ENCODE measurements around the gene KCNH8. TPM values are rescaled to one million over a fixed set of nuclear protein-coding genes. Genes with fewer than 3 reads are reported as not detected.

Gene KCNH8
- total RNA-seq, 2 donors from 2014 or later: 0.46 to 3.4 TPM

DNA sequence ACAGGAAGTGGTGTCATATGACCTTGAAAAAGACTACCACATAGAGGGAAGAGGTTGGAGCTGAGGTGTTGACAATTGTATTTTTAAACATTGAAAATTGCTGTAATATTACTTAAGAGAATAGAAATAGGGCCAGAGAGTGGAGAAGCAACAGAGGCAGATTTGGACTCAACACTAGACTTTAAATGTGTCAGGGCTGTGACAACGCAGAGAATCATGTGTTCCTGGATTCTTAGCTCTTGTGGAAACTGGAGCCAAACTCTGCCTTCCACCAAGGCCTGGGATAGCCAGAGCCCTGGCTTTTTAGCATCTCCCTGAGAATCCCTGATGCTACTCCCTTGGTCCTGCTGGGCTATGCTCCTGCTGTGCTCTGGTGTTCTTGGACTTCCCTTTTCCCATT lies 277.5 kb downstream of the KCNH8 start:
- no peaks in the 10 kb centered on the region for H3K9me3 ChIP-seq
- intact Hi-C loops (cut with DNase I): no loop called here
- no peaks in the 10 kb centered on the region for H3K4me1 ChIP-seq (replicated peaks)
- no peaks in the 10 kb centered on the region for H3K36me3 ChIP-seq
- H3K27me3 ChIP-seq (replicated peaks; ENCODE audit: insufficient read depth): no peaks in the 10 kb centered on the region
- TF ChIP-seq POLR2A (IDR thresholded peaks at IDR 0.05): no peak
- no peak for TF ChIP-seq CTCF (IDR thresholded peaks at IDR 0.05)
- no peak for TF ChIP-seq POLR2AphosphoS5 (IDR thresholded peaks at IDR 0.05)
- H3K4me3 ChIP-seq: no peak overlapping the region
- no peak for DNase-seq (ENCODE audit: low spot score)
- H3K27ac ChIP-seq: no peak overlapping the region
- WGBS: 92% methylated on average over 1 of the region's 1 CpG

- intact Hi-C loops (cut with DNase I): no loop called here
- no peak for TF ChIP-seq CTCF (IDR thresholded peaks at IDR 0.05)
- TF ChIP-seq POLR2AphosphoS5 (IDR thresholded peaks at IDR 0.05): no peak
- no peak for TF ChIP-seq POLR2A (IDR thresholded peaks at IDR 0.05)
- no peak overlapping the region for H3K27ac ChIP-seq
- 65% methylated on average over 1 of the region's 1 CpG for WGBS
- DNase-seq (ENCODE audit: low spot score): no peak
- H3K4me1 ChIP-seq (replicated peaks): no peaks in the 10 kb centered on the region
- no peaks in the 10 kb centered on the region for H3K27me3 ChIP-seq (replicated peaks; ENCODE audit: insufficient read depth)
- no peaks in the 10 kb centered on the region for H3K9me3 ChIP-seq
- no peaks in the 10 kb centered on the region for H3K36me3 ChIP-seq
- H3K4me3 ChIP-seq: no peak overlapping the region
Measured at GRCh38 chr3:19427422-19428149, 279.3 kb downstream of the KCNH8 start.

- Histone ChIP-seq H3K4me3 (no peak overlapping the region), H3K4me1 (replicated peaks) (no peaks in the 10 kb centered on the region), H3K36me3 (no peaks in the 10 kb centered on the region), H3K9me3 (no peaks in the 10 kb centered on the region), H3K27ac (no peak overlapping the region), H3K27me3 (replicated peaks; ENCODE audit: insufficient read depth) (no peaks in the 10 kb centered on the region)
- 89% methylated on average over 7 of the region's 7 CpGs for WGBS
- TF ChIP-seq POLR2A (IDR thresholded peaks at IDR 0.05) (no peak), POLR2AphosphoS5 (IDR thresholded peaks at IDR 0.05) (no peak), CTCF (IDR thresholded peaks at IDR 0.05) (no peak)
- no peak for DNase-seq (ENCODE audit: low spot score)
- intact Hi-C loops (cut with DNase I): no loop called here
Measured at GRCh38 chr3:19428729-19429128, 280.4 kb downstream of the KCNH8 start.

DNA sequence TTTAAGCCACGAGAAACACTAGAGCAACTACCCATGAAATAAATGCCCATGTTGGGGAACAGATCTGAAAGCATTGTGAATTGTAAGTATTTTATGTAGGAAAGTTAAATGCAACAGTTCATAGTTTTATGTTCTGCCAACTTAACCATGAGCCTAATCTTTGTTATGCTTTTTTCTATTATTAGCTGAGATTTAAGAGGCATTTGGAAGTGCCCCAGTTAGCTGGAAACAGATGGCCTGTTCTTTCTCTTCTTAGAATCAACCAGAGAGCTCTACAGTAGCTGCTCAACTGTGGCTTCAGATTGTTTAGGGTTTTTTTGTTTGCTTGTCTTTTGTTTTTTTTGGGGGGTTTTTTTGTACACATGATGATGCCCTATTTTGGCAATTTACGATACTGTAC lies 284.4 kb downstream of the KCNH8 start:
- intact Hi-C loops (cut with DNase I): no loop called here
- Histone ChIP-seq H3K4me1 (replicated peaks) (no peaks in the 10 kb centered on the region), H3K9me3 (no peaks in the 10 kb centered on the region), H3K36me3 (no peaks in the 10 kb centered on the region), H3K27ac (no peak overlapping the region), H3K27me3 (replicated peaks; ENCODE audit: insufficient read depth) (no peaks in the 10 kb centered on the region), H3K4me3 (no peak overlapping the region)
- TF ChIP-seq CTCF (IDR thresholded peaks at IDR 0.05) (no peak), POLR2AphosphoS5 (IDR thresholded peaks at IDR 0.05) (no peak), POLR2A (IDR thresholded peaks at IDR 0.05) (no peak)
- no peak for DNase-seq (ENCODE audit: low spot score)
- 54% methylated on average over 2 of the region's 2 CpGs for WGBS

GRCh38 chr3:19436746-19437145 lies 288.4 kb downstream of the KCNH8 start:
- Histone ChIP-seq H3K27me3 (replicated peaks; ENCODE audit: insufficient read depth) (no peaks in the 10 kb centered on the region), H3K4me1 (replicated peaks) (no peaks in the 10 kb centered on the region), H3K27ac (no peak overlapping the region), H3K4me3 (no peak overlapping the region), H3K9me3 (no peaks in the 10 kb centered on the region), H3K36me3 (no peaks in the 10 kb centered on the region)
- TF ChIP-seq POLR2AphosphoS5 (IDR thresholded peaks at IDR 0.05) (no peak), CTCF (IDR thresholded peaks at IDR 0.05) (no peak), POLR2A (IDR thresholded peaks at IDR 0.05) (no peak)
- DNase-seq (ENCODE audit: low spot score): no peak
- WGBS: 87% methylated on average over 1 of the region's 1 CpG
- intact Hi-C loops (cut with DNase I): no loop called here

Measured in prostate gland (tissue), 2 donors.